GM21526 (cell line): Measurements from ENCODE around the gene ITPR2.

Experiments
- ATAC-seq: cut with Tn5 transposase; IDR thresholded peaks from one replicate; pipeline ENCODE4 v1.9.1; 2021; ENCODE audit warnings: moderate library complexity; ENCODE audit not compliant: unreplicated experiment, low FRiP score

Gene ITPR2

DNA sequence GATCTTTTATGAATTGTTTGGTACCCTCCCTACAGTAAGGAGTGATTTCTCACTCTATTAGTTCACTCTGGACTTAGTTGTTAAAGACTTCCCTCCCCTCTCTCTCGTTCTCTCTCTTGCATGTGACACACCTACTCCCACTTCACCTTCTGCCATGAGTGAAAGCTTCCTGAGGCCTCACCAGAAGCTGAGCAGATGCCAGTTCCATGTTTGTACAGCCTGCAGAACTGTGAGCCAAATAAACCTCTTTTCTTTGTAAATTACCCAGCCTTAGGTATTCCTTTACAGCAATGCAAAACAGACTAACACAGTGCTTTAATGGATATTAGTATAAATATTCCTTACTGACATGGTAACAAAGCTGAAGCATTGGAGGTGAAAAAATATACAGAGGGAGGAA is 450.0 kb downstream of the ITPR2 start:
- no peak for ATAC-seq

DNA sequence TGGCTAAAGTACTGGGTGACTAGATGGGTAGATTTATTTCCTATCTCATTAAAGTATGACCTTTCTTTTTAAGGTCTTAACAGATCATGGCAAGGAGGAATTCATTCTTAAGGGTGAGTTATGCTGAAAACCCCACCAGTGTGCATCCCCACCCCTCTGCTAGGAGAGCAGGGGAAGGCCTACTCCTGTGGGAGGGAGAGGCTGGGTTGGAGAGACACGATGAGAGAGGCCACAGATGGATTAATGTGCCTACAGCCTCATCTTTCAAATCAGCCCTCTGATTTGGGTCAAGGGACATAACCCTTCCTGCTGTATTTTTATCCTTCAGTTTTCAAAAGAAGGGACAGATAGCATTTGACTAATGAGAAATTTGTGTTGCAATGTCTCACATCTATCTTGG is 452.1 kb downstream of the ITPR2 start:
- no peak for ATAC-seq

DNA sequence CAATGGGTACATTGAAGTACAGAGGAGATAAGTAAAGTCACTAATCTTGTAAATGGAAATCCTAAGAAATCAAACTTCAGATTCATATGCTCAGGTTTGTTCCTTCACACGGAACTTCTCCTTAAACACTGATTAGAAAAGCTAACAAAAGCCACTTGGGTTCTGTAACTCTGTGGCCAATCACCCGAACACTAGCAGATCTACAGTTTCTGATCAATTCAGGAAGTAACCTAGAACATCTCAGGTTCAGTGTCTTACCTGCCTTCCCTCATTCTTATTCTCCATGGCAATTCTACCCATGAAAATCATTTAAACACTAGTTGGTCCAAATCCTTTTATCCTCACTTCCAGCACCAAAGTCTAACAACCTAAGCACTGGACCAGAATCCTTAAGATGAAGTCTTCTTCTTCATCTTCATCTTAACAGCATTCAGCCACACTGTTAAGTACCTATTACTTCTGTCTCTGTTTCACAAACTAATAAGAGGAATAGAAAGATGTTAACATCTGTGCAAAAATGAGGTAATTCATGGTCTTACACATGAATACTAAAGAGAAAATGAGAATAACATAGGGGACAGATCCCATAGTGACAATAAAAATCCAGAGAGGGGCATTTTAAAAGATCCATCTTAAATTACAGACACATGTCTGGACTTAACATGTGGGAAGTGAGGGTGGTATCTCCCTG is 453.1 kb downstream of the ITPR2 start:
- no peak for ATAC-seq

DNA sequence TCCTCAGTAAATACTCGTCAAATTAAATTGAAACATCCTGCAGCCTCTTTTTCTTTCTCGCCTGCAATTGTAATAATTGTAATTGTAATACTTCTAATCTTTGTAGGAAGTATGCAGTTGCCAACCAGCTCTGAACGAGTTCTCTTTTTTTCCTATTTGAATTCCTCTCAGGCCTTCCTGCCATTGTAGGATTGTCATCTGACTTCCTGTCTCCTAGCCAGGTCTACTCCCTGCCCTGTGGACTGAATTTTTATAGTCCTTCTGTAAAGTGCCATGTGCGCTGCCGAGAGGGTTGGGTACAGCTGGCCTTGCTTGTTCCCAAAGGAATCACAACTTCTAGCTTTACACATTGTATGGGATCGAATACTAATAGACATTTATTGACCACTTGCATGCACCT is 454.3 kb downstream of the ITPR2 start:
- ATAC-seq: no peak

DNA sequence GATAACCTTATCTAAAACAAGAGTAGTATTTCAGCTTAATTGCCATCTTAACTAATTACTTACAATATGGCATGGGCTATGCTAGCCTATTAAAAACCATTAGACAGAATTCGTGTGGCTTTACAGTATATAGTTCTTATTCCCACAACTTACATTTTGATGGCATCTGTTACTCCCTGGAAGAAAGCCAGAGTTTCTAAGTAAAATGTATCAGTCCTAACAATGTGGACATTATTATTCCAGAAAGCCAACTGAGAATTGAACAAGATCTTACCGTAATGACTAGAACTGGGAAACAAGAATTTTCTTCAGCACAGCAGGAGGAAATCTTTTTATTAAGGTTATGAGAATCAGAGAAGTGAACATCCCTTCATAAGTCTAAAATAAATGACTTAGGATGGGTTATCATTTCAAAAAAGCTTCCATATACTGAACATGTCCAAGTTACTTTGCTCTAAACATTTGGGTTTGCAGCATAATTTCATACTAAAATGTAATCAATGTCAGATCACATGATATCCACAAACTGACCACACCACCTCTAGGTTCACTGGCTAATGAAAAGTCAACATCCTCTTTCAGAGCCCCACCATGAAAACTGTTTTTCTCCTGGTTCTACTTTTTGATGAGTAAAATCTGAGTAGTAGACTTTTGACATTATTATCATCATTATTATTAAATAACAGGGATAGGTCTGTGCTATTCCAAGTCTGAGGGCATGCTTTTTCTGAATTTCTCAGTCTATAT is 457.9 kb downstream of the ITPR2 start:
- no peak for ATAC-seq

DNA sequence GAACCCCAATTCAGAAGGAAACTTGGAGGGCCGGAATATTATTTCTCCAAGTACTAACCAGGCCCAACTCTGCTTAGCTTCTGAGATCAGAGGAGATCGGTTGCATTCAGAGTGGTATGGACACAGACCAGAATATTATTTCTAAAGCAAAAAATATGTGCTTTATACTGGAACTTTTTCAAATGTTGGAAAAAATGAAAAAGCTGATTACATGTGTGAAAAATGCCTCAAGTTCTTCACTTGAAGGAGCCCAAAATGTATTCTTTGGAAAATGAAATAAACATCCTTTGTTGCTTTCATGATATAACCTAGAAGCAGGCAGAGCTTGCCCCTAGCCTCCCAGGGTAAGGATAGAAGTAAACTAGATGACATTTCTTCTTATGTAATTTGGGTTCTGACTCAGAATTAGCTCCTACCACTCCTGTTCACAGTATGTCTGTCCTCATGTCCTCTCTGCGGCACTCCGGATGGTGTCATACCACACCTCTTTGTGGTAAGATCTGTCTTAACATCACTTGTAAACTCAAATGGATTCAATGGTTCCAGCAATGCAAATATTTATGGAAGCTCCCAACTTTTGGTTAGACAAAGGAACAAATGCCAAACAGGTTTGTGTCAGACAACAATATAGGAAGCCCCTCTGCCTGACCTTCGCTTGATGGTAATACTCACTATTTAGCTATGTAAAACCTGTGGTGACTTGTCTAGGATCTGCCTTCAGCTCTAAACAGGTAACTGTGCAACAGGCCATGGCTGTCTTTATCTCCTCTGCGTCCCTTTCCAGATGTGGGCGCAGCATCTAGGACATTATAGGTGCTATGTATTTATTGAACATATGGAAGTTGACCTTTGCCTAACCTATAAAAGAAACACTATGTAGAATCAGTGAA is 459.1 kb downstream of the ITPR2 start:
- ATAC-seq: no peak

DNA sequence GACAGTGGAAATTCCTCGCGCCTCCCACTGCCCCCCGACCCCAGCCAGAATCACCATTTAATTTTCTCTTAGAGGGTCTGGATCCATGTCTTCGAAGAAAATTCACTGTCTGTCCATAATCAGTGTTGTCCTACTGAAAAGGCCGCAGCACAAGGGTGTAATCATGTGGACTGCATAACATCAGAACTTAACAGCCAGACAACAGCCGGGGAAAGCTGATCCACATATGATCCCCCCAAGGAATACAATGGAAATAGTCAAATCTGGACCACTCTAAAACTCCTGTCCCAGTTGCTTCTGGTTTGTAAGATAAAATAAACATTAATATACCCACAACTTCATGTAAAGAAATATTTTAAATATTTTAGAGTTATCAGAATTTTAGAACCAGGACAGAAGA is 460.1 kb downstream of the ITPR2 start:
- no peak for ATAC-seq

DNA sequence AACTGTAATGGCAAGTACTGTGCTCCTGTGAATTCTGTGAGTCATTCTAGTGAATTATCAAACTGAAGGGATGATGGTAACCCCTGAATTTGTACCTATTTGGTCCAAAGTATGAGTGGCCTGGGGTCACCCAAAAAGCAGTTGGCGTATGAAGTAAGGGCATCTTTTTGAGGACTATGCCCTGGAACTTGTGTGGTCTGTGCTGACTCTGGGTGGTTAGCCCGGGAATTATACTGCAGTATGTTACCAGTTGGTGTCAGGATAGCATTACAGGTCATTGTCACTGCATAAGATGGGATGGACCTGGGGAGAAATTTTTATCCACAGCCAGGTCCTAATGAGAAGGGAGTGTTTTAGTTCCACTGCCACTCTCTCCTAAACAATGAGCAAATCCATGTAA is 462.9 kb downstream of the ITPR2 start:
- no peak for ATAC-seq

DNA sequence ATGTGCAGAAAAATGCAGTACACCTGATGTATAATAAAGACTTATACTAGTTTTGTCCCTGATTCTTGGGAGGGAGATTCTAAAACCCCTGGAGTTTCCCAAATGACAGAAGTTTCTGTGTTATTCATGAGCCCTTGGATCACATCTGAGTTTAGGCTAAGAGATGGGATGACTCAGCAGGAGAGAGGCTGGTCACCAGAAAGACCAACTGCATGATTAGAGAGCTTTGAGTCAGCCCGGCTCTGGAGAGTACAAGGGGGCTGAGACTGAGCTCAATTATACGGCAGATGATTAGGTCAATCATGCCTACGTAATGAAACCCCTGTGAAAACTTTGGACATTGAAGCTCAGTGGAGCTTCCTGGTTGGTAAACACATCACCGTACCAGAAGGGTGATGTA is 463.4 kb downstream of the ITPR2 start:
- ATAC-seq: no peak

DNA sequence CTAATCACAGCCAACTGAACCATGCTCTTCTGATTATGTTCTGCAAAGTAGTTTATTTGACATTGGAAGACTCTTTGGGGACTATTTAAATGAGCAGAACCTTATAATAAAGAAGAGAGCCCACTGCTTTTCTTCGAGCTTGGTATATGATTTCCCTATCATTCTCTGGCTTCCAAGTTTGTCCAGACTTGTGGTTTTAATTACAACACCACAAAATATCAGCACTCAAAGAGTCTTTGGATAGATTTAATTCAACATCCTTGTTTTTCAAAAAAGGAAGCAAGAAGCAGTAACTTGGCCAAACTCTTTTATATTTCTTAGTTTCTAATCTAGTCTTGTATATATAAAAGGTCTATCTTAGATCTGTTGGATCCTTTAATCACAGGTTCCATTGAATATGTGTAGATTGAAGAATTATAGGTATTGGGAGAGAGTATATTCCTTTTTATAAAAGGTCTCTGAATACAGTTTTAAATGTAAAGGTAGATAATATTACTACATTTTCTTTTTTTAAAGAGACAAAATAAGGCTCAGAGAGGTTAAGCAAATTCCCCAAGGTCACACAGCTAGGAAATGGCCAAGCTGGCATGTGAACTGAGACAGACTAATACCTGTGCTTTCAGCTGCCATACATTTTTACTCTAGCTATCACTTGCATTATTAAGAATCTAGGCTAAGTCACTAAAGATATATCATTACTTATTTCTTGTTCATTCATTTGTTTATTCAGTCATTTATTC is 464.8 kb downstream of the ITPR2 start:
- no peak for ATAC-seq

DNA sequence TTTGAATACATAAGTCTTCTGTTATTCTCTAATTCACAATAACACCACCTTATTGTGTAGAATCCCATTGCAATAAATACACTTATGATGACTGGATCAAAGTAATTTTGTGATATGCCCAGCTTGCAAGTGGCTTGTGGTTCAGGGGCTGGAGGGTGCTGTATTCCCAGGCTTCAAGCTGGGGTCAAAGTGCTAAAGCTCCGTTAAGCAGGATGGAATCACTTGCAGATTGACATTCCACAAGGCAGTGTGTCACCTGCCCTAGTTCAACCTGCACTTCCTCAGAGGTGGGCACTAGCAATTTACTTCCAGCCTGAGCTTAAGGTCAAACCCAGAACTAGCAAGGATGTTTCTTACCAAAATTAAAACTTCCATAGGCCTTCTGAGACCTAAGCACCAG is 471.0 kb downstream of the ITPR2 start:
- ATAC-seq: no peak

DNA sequence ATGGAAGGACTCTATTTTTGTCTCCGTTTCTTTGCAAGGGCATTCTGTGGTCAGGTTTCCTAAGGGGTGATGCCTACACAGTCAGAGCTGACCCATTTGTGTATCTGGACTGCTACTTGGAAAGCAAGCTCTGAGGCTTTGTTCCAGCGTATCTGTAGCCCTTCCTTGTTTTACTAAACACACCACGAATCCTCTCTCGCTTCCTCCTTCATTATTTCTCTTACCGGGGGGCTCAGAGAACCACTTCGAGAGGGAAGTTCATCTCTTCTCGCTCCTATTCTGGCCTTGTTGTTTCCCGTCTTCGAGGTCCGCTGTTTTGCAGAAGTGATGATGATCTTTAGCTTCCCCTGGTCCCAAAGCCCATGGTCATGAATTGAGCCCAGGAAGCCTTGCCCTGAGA is 472.9 kb downstream of the ITPR2 start:
- ATAC-seq: no peak

DNA sequence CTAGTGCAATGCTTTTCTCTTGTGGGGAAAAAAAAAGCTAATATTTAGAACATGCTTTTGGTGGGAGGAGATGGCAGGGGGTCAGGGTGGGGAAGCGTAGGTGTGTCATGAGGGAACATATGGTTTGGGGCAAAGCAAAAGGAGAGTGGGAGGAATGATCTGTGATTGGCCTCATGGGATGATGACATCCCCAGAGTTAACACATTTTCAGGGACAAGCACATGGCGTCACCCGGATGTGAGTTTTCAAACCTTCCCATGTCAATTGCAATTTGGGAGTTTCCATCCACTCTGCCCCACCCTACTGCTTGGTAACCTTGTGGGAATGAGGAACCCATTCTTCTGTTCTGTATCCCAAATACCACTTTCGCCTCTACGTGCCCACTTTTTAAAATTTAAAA is 473.4 kb downstream of the ITPR2 start:
- no peak for ATAC-seq

DNA sequence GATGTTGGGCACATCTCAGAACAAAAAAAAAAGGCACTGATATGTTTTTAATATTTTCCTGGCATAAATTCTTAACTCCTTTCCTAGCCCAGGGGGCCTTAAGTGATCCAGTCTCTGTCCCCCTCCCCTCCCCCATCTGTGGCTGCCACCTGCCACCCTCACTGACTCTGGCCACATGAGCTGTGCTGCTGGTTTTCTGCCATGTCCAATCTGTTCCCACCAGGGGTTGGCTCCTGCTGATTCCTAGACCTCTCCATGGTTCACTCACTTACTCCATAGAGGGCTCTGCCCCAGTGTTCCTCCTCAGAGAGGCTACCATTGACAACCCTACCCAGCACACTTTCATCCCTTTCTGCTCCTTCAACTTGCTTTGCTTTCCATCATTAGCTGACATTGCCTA is 474.3 kb downstream of the ITPR2 start:
- no peak for ATAC-seq

DNA sequence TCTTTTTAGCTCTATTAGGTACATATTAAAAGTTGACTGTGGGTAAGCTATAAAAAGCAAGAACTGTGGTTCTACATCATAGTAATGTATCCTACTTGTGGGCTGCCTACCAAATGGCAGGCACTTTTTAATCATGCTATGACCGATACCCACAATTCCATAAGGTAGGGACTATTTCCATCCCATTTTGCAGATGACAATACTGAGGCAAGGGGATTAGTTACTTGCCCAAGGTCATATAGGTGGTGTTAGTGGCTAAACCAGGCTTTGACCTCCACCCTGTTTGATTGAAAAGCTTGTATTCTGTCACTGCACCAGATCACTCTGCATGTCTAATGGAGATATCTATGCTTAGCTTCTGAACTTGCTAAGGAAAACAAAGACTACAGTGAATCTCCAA is 485.7 kb downstream of the ITPR2 start:
- no peak for ATAC-seq

DNA sequence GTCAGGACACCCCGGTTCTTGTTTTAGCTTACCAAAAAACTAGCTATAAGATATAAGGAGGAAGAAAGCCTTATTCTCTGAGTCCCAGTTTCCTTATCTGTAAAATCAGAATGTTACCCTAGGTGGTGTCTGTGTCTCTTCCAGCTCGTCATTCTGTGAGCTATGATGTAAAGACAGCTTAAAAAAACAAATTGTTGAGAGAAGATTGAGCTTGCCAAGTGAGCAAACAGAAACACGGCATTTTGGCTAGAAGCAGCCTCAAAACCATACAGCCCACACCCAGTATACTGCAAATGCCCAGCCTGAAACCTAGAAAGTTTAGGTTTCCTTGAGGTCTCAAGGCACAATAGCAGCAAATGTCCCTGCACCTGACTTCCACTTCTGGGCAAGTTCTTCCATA is 486.3 kb downstream of the ITPR2 start:
- ATAC-seq: no peak

DNA sequence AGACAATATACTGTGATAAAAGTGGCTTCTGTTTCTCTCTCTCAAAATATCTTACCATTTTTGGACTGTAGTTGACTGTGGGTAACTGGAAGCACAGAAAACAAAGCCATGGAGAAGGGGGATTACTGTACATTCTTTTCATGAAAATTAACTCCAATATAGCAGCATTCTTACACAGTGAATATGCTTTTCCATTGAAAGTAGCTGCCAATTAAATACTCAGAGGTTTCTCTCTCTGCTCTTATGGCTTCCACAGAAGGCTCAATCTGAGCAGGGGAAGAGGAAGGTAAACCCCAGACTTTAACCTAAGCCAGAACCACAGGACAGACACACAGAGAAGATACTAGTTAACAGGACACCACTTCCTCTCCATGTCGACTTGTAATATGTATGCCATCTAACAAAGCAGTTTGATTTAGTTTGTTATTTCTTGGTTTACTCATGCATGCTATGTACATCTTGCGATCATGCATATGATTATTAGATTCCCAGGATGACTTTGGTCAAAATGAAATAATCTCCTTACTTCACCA is 487.5 kb downstream of the ITPR2 start:
- ATAC-seq: no peak

DNA sequence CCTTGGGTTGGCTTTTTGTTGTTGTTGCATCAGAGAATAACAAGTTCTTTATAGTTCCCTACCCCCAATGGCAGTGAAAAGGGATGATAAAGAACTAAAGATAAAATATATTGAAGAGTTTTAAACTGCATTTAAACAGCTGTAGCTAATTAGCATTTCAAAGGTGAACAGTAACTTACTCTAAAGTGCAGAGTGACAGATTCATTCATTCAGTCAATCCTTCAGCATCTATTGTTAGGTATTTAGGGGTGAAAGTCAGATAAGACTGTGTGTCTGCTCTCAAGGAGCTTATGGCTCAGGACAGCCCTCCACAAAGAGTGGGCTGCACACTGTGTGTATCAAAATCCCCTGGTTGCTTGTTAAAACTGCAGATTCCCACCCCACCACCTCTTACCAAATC is 491.5 kb downstream of the ITPR2 start:
- no peak for ATAC-seq

DNA sequence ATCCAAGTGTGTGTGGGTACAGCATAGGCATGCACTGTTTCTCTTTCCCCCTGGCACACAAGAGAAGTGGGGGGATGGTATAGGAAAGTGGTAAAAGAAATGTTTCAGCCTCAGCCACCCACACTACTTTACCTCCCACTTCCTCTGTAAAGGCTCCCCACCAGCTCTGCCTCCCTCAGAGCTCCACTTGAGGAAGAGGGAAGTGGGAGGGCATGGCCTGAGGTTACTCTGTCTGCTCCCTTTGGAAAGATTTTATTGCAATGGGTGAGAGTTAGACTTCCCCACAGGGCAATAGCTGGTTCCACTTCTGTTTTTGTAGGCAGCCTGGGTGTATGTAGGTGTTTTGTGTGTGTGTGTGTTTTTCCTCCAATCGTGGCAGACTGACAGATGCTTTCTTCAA is 492.3 kb downstream of the ITPR2 start:
- peak; percentile 61 for ATAC-seq

DNA sequence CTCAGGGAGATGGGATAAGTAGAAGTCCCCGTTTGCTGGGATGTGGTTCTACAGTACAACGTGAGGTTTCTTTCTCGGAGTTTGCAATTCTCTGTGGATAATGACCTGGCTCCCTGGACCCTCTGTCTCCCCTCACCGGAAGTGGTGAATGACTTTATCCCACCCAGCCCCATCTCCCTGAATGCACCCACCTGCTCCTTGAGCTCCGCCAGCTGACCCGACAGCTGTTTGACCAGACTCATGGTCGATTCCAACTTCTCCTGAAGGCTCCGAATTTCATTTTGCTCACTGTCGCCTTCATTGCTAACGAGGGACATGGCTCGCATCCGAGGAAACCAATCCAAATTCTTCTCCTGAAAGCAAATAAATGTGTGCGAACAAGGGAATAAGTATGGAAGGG is 493.0 kb downstream of the ITPR2 start:
- no peak for ATAC-seq
